SK-N-SH (cell line): Measurements from ENCODE around the gene RPL10. TPM values are rescaled to one million over a fixed set of nuclear protein-coding genes. Genes with fewer than 3 reads are reported as not detected.

Source experiments
- CTCF ChIA-PET: fragments of 300-600, 350-600 bp; formaldehyde crosslinking; extraction: SDS; loops from one replicate; lab custom pipeline; 2021; lab: Yijun Ruan, JAX
- POLR2A ChIA-PET: fragments of 350-600 bp; sonication (Branson Sonifier 250); formaldehyde crosslinking; extraction: SDS; loops from one replicate; lab custom pipeline; 2020; ENCODE audit warnings: antibody characterized with exemption, inconsistent platforms; lab: Yijun Ruan, JAX
- DNase-seq: peaks from one replicate; pipeline ENCODE4 v3.0.0; 2012
- H2AFZ ChIP-seq: fragments of 200-600 bp; sonication (generic); 2 replicates; pipeline ENCODE4 v1.8.1; 2016; ENCODE audit warnings: antibody characterized with exemption, mild to moderate bottlenecking, low read depth
- H3F3A ChIP-seq: fragments of 200-600 bp; sonication (generic); replicated peaks from 2 replicates; pipeline ENCODE3; 2016; ENCODE audit warnings: antibody characterized with exemption, mild to moderate bottlenecking; ENCODE audit not compliant: insufficient read depth
- H3K27ac ChIP-seq, 2 experiments: fragments of 200-500 bp in 1 of 2; fragments of 200-600 bp in 1 of 2; sonication (Bioruptor generic) in 1 of 2; sonication (generic), shearing (Covaris generic) in 1 of 2; 2 replicates each; pipeline versions ENCODE4 v1.5.1 to v1.6.1; 2014 to 2016; ENCODE audit warnings: low read depth in 2 of 2, inconsistent platforms in 1 of 2, low read length in 1 of 2, mild to moderate bottlenecking in 1 of 2, mixed read lengths in 1 of 2
- H3K27me3 ChIP-seq: fragments of 200-600 bp; sonication (generic), shearing (Covaris generic); 2 replicates; pipeline ENCODE4 v1.6.1; 2016; ENCODE audit warnings: mixed run types; ENCODE audit not compliant: insufficient read depth
- H3K36me3 ChIP-seq, 2 experiments: fragments of 200-500 bp in 1 of 2; fragments of 200-600 bp in 1 of 2; sonication (Bioruptor generic) in 1 of 2; sonication (generic) in 1 of 2; replicated peaks in 1 of 2; 2 replicates each; pipeline versions ENCODE3 to v1.5.1; 2014 to 2016; ENCODE audit warnings: low read length in 1 of 2, mild to moderate bottlenecking in 1 of 2; ENCODE audit not compliant: insufficient read depth in 2 of 2, control insufficient read depth in 1 of 2
- H3K4me1 ChIP-seq, 2 experiments: fragments of 200-500 bp in 1 of 2; fragments of 200-600 bp in 1 of 2; sonication (Bioruptor generic) in 1 of 2; sonication (generic), shearing (Covaris generic) in 1 of 2; 2 replicates each; pipeline versions ENCODE4 v1.5.1 to v1.6.1; 2014 to 2016; ENCODE audit warnings: low read depth in 1 of 2, low read length in 1 of 2, mixed run types in 1 of 2; ENCODE audit not compliant: insufficient read depth in 2 of 2, control insufficient read depth in 1 of 2
- H3K4me2 ChIP-seq: fragments of 200-600 bp; sonication (generic), shearing (Covaris generic); 2 replicates; pipeline ENCODE4 v1.6.1; 2017; ENCODE audit warnings: mixed run types
- H3K4me3 ChIP-seq, 2 experiments: fragments of 200-500 bp in 1 of 2; fragments of 200-600 bp in 1 of 2; sonication (Bioruptor generic) in 1 of 2; sonication (generic), shearing (Covaris generic) in 1 of 2; 2 replicates each; pipeline versions ENCODE4 v1.5.1 to v1.8.1; 2014 to 2016; ENCODE audit warnings: low read depth in 2 of 2, inconsistent platforms in 1 of 2, low read length in 1 of 2, mild to moderate bottlenecking in 1 of 2, mixed read lengths in 1 of 2, moderate library complexity in 1 of 2
- H3K79me2 ChIP-seq: fragments of 200-600 bp; sonication (generic); 2 replicates; pipeline ENCODE4 v1.8.1; 2017; ENCODE audit warnings: mild to moderate bottlenecking; ENCODE audit not compliant: insufficient read depth
- H3K9ac ChIP-seq: fragments of 200-600 bp; sonication (generic); 2 replicates; pipeline ENCODE4 v1.6.1; 2017; ENCODE audit warnings: mixed run types
- H3K9me2 ChIP-seq: fragments of 200-600 bp; sonication (generic); 2 replicates; pipeline ENCODE4 v1.6.1; 2017; ENCODE audit warnings: mixed run types
- H3K9me3 ChIP-seq: fragments of 200-600 bp; sonication (generic); 2 replicates; pipeline ENCODE4 v1.6.1; 2017; ENCODE audit warnings: mixed run types, mild to moderate bottlenecking, moderate library complexity
- H4K20me1 ChIP-seq: fragments of 200-600 bp; sonication (generic); 2 replicates; pipeline ENCODE4 v1.6.1; 2017; ENCODE audit warnings: mild to moderate bottlenecking, mixed run types; ENCODE audit not compliant: insufficient read depth
- CHD2 ChIP-seq: fragments of 150-350 bp; IDR thresholded peaks from 2 replicates; pipeline ENCODE4 v1.6.1; 2018; ENCODE audit warnings: low read length; ENCODE audit not compliant: partially characterized antibody
- CTCF ChIP-seq: fragments of 200-600 bp; sonication (generic); IDR thresholded peaks from 2 replicates; pipeline ENCODE4 v1.6.1; 2017; ENCODE audit warnings: antibody characterized with exemption, mild to moderate bottlenecking, moderate library complexity
- ELF1 ChIP-seq: IDR thresholded peaks from 2 replicates; pipeline ENCODE4 v1.4.0; 2012
- EP300 ChIP-seq, 2 experiments: IDR thresholded peaks; 2 replicates each; pipeline versions ENCODE4 v1.4.0 to v1.6.1; 2012; ENCODE audit warnings: borderline replicate concordance in 1 of 2, low read depth in 1 of 2, low read length in 1 of 2
- FOSL2 ChIP-seq: IDR thresholded peaks from 2 replicates; pipeline ENCODE4 v1.4.0; 2012; ENCODE audit warnings: low read depth, mild to moderate bottlenecking, moderate library complexity, borderline replicate concordance
- FOXJ3 ChIP-seq: sonication (generic); formaldehyde crosslinking; IDR thresholded peaks from 2 replicates; pipeline ENCODE4 v1.5.1; 2020; ENCODE audit warnings: mild to moderate bottlenecking, missing genetic modification reagents
- FOXM1 ChIP-seq: IDR thresholded peaks from 2 replicates; pipeline ENCODE4 v1.4.0; 2012; ENCODE audit warnings: low read depth, mild to moderate bottlenecking
- GATA2 ChIP-seq: sonication (generic); formaldehyde crosslinking; IDR thresholded peaks from 2 replicates; pipeline ENCODE4 v1.5.0; 2020; ENCODE audit warnings: mild to moderate bottlenecking, missing genetic modification reagents
- IRF3 ChIP-seq: fragments of 150-350 bp; IDR thresholded peaks from 2 replicates; pipeline ENCODE4 v1.6.1; 2016; ENCODE audit warnings: mild to moderate bottlenecking, low read depth, low read length
- MEF2A ChIP-seq: IDR thresholded peaks from 2 replicates; pipeline ENCODE4 v1.4.0; 2012; ENCODE audit warnings: low read depth, borderline replicate concordance
- NRF1 ChIP-seq: IDR thresholded peaks from 2 replicates; pipeline ENCODE4 v1.6.1; 2012; ENCODE audit warnings: low read depth, mild to moderate bottlenecking, low read length
- PBX3 ChIP-seq: IDR thresholded peaks from 2 replicates; pipeline ENCODE4; 2012
- POLR2AphosphoS5 ChIP-seq: IDR thresholded peaks from 2 replicates; pipeline ENCODE4 v1.6.1; 2012; ENCODE audit warnings: low read depth, low read length
- RAD21 ChIP-seq: IDR thresholded peaks from 2 replicates; pipeline ENCODE4 v1.6.1; 2012; ENCODE audit warnings: mild to moderate bottlenecking, low read length
- RCOR1 ChIP-seq: fragments of 150-350 bp; IDR thresholded peaks from 2 replicates; pipeline ENCODE4 v1.6.1; 2017; ENCODE audit warnings: antibody characterized with exemption, low read length
- SIN3A ChIP-seq: IDR thresholded peaks from 2 replicates; pipeline ENCODE4 v1.6.1; 2012; ENCODE audit warnings: low read depth, mild to moderate bottlenecking, low read length, moderate library complexity, borderline replicate concordance
- SMC3 ChIP-seq: IDR thresholded peaks from 2 replicates; pipeline ENCODE4 v1.6.1; 2012; ENCODE audit warnings: low read depth, low read length, improper control_type of control experiment
- TAF1 ChIP-seq: IDR thresholded peaks from 2 replicates; pipeline ENCODE4 v1.6.1; 2012; ENCODE audit warnings: low read depth, mild to moderate bottlenecking, low read length, moderate library complexity, borderline replicate concordance
- TCF12 ChIP-seq: IDR thresholded peaks from 2 replicates; pipeline ENCODE4 v1.4.0; 2012
- YY1 ChIP-seq: IDR thresholded peaks from 2 replicates; pipeline ENCODE4 v1.4.0; 2012; ENCODE audit warnings: low read depth, mild to moderate bottlenecking
- WGBS: methylation state at CpG from one replicate; pipeline ENCODE4 v1.1.6; 2017; ENCODE audit warnings: low lambda C conversion rate; 5-methylcytosine and 5-hydroxymethylcytosine counted together
- polyA plus RNA-seq, 3 experiments: library from polyadenylated mRNA; depleted of rRNA; stranded (reverse); fragments of >200 nt; gene quantifications; 2 replicates each; pipeline ENCODE4 v1.2.3, GENCODE V29; 2012

The RPL10 gene
- polyA plus RNA-seq, 1 of the 3 experiments (the other 2 are of a cell fraction): 4,562 TPM

GRCh38 chrX:154420402-154420756, 22.2 kb downstream of the RPL10 start:
- H3K9ac ChIP-seq: no peak overlapping the region
- 32% methylated on average over 3 of the region's 10 CpGs for WGBS
- H3K27ac ChIP-seq: peak overlapping the region in 1 of 2 experiments; percentile 77; a peak in 2 of 4 replicates
- no peaks in the 10 kb centered on the region for H3K36me3 ChIP-seq
- no peaks in the 10 kb centered on the region for H4K20me1 ChIP-seq
- DNase-seq: no peak
- no peaks in the 10 kb centered on the region for H3K9me2 ChIP-seq
- ChIA-PET CTCF (interaction anchor here (0.8 to 1.7 kb wide), 4 partner anchors 9 to 107 kb away, joined by 3 to 5 read pairs (median 4); partner anchors contain the start of gene FLNA), POLR2A (interaction anchor here (0.9 to 2.1 kb wide), 8 partner anchors 8 to 127 kb away, joined by 3 to 6 read pairs (median 3); partner anchors contain the start of genes IKBKG and RPL10)
- H3K4me2 ChIP-seq: no peak overlapping the region
- no peak overlapping the region for H2AFZ ChIP-seq
- no peak overlapping the region for H3K4me3 ChIP-seq
- peaks cover 0 to 23% of the 10 kb centered on the region in 2 experiments; a peak in 1 of 4 replicates for H3K4me1 ChIP-seq
- no peak for TF ChIP-seq IRF3
- no peak for TF ChIP-seq EP300 (IDR thresholded peaks at IDR 0.05; ENCODE audit: borderline replicate concordance in 1 of 2, low read depth in 1 of 2, low read length in 1 of 2)
- TF ChIP-seq CHD2: no peak
- TF ChIP-seq RAD21: no peak
- TF ChIP-seq FOSL2: no peak
- no peak for TF ChIP-seq GATA2
- no peak for TF ChIP-seq FOXM1
- TF ChIP-seq, all 33 proteins: peak for 0
- H3F3A ChIP-seq: no peaks in the 10 kb centered on the region
- H3K9me3 ChIP-seq: no peaks in the 10 kb centered on the region
- no peaks in the 10 kb centered on the region for H3K79me2 ChIP-seq
- H3K27me3 ChIP-seq: peaks cover 5% of the 10 kb centered on the region

- Histone ChIP-seq H2AFZ (no peak overlapping the region), H4K20me1 (no peaks in the 10 kb centered on the region), H3F3A (no peaks in the 10 kb centered on the region), H3K4me2 (no peak overlapping the region), H3K27ac (no peak overlapping the region), H3K27me3 (peaks cover 9% of the 10 kb centered on the region), H3K9ac (no peak overlapping the region), H3K4me1 (peaks cover 0 to 6% of the 10 kb centered on the region in 2 experiments; a peak in 1 of 4 replicates), H3K9me3 (no peaks in the 10 kb centered on the region), H3K79me2 (peaks cover 22% of the 10 kb centered on the region; the same call in 1 of the 2 replicates), H3K4me3 (no peak overlapping the region), H3K36me3 (no peaks in the 10 kb centered on the region), H3K9me2 (no peaks in the 10 kb centered on the region)
- no peak for DNase-seq
- POLR2A ChIA-PET: interaction anchor here (0.7 kb wide), 1 partner anchor 500 kb away, joined by 3 read pairs; no protein-coding TSS in a partner anchor
- TF ChIP-seq ELF1: no peak
- no peak for TF ChIP-seq YY1
- no peak for TF ChIP-seq PBX3
- no peak for TF ChIP-seq EP300 (IDR thresholded peaks at IDR 0.05; ENCODE audit: borderline replicate concordance in 1 of 2, low read depth in 1 of 2, low read length in 1 of 2)
- TF ChIP-seq TCF12: no peak
- TF ChIP-seq IRF3: no peak
- no peak for TF ChIP-seq FOXM1
- no peak for TF ChIP-seq FOXJ3 (CRISPR knock-in tag)
- no peak for TF ChIP-seq FOSL2
- TF ChIP-seq POLR2AphosphoS5: no peak
- no peak for TF ChIP-seq CTCF
- no peak for TF ChIP-seq RAD21
- no peak for TF ChIP-seq MEF2A
- TF ChIP-seq SIN3A: no peak
- TF ChIP-seq TAF1: no peak
- no peak for TF ChIP-seq GATA2
- TF ChIP-seq RCOR1: no peak
- no peak for TF ChIP-seq NRF1
- TF ChIP-seq SMC3: no peak
- CTCF ChIA-PET: interaction anchor here (0.6 to 0.7 kb wide), 2 partner anchors 290 to 672 kb away, joined by 3 read pairs; no protein-coding TSS in a partner anchor
- WGBS: 37% methylated on average over 12 of the region's 13 CpGs
These were observed 29.0 kb downstream of the RPL10 start for GRCh38 chrX:154426916-154427770.
